ENCODE results near the gene MTERF1. TPM values are rescaled to one million over a fixed set of nuclear protein-coding genes. Genes with fewer than 3 reads are reported as not detected.

The MTERF1 gene
- total RNA-seq, 1 experiment from 2014 or later: 19.8 TPM

DNA sequence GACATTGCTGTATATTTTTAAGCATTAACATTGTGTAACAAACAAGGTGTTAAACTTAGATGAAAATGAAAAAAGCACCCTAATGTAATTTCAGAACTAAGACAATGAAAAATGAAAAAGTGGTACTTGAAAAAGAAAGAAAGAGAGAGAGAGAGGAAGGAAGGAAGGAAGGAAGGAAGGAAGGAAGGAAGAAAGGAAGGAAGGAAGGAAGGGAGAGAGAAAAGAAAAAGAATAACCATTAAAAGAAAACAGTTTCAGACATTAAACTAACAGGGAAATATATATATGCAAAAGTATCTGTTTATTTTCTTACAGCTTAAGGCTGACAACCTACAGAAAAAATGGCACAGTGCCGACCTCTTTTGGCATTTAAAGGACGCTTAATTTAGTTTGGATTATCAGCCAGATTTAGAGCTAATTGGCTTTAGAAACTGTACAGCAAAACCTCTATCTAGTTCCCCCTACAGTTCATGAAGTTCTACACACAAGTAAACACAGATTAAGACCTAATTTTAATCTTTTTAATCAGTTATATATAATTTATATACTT is 13.8 kb downstream of the MTERF1 start:
- Histone ChIP-seq H3K79me2 (ENCODE audit: insufficient read depth, low read length) (no peaks in the 10 kb centered on the region), H4K8ac (replicated peaks; ENCODE audit: insufficient read length, low read depth, low read length) (no peak overlapping the region), H3K9me3 (ENCODE audit: control insufficient read depth, low read depth, low read length) (no peaks in the 10 kb centered on the region), H3T11ph (ENCODE audit: low read length) (no peak overlapping the region), H2BK12ac (ENCODE audit: insufficient read length, low read depth, low read length) (no peak overlapping the region), H3K4ac (ENCODE audit: low read depth, low read length) (no peak overlapping the region), H4K20me1 (ENCODE audit: control insufficient read depth, insufficient read depth, insufficient read length) (no peaks in the 10 kb centered on the region), H4K91ac (ENCODE audit: insufficient read length, low read depth, low read length) (no peak overlapping the region), H2BK5ac (ENCODE audit: insufficient read length, low read length) (no peak overlapping the region), H3K4me2 (ENCODE audit: insufficient read depth, insufficient read length, low read length) (no peak overlapping the region), H3K27me3 (ENCODE audit: insufficient read depth, low read length) (no peaks in the 10 kb centered on the region), H4K5ac (ENCODE audit: insufficient read length, low read depth, low read length) (no peak overlapping the region), H3K79me1 (ENCODE audit: insufficient read depth, low read depth, low read length, poor library complexity, severe bottlenecking) (no peaks in the 10 kb centered on the region), H3K23me2 (ENCODE audit: insufficient read length, low read depth, low read length, poor library complexity, severe bottlenecking) (no peaks in the 10 kb centered on the region), H3K18ac (ENCODE audit: insufficient read length, low read depth, low read length) (no peak overlapping the region), H3K56ac (ENCODE audit: insufficient read length, low read depth, low read length) (no peak overlapping the region), H3K9ac (ENCODE audit: extremely low read depth, insufficient read length, low read length) (no peak overlapping the region), H3K4me1 (ENCODE audit: insufficient read depth, low read length) (no peaks in the 10 kb centered on the region), H3K14ac (ENCODE audit: insufficient read depth, low read length) (no peak overlapping the region), H3K23ac (ENCODE audit: insufficient read length, low read depth, low read length) (no peak overlapping the region), H2AFZ (ENCODE audit: low read length) (no peak overlapping the region), H2BK20ac (ENCODE audit: low read depth, low read length, poor library complexity, severe bottlenecking) (no peak overlapping the region), H2BK120ac (ENCODE audit: low read depth, low read length, poor library complexity, severe bottlenecking) (no peak overlapping the region), H2AK5ac (ENCODE audit: insufficient read length, low read length) (no peak overlapping the region), H2BK15ac (ENCODE audit: low read depth, low read length) (no peak overlapping the region), H3K27ac (ENCODE audit: insufficient read length, low read depth, low read length) (no peak overlapping the region)
- TF ChIP-seq CTCF (conservative IDR thresholded peaks at IDR 0.05): no peak
- no CpG with 5 or more reads among the region's 2 CpGs for WGBS (ENCODE audit: extremely low coverage, insufficient read length, low lambda C conversion rate)
- H3K36me3 Mint-ChIP-seq (ENCODE audit: insufficient read depth in 1 of 3, low read depth in 3 of 3): peaks cover 0 to 2% (median 0%) of the 10 kb centered on the region in 3 experiments; a peak in 1 of 7 replicates
- no peak overlapping the region for H3K4me3 Mint-ChIP-seq
- no peak overlapping the region for H3K27ac Mint-ChIP-seq
- no peaks in the 10 kb centered on the region for H3K4me1 Mint-ChIP-seq
- H3K9me3 Mint-ChIP-seq: no peaks in the 10 kb centered on the region
- DNase-seq: no peak
- no peaks in the 10 kb centered on the region for H3K27me3 Mint-ChIP-seq (ENCODE audit: low read depth)

All from H9 (cell line).